Lower lobe of right lung (tissue), 2 donors: ENCODE data around the gene FCMR. TPM values are rescaled to one million over a fixed set of nuclear protein-coding genes. Genes with fewer than 3 reads are reported as not detected.
A peak's percentile ranks its signal among the peaks of the same experiment; 100 is the strongest.

Experiments used
- ATAC-seq, 2 donors: fragments of 200-7000 bp; cut with Tn5 transposase; one replicate each; pipeline ENCODE4 v1.9.1; 2020 to 2022; ENCODE audit warnings: mild to moderate bottlenecking in 2 of 2, moderate library complexity in 2 of 2
- DNase-seq: peaks from one replicate; pipeline ENCODE4 v3.0.0-alpha.2; 2020
- H3K27ac ChIP-seq: fragments of 200-600 bp; one replicate; pipeline ENCODE4 v1.8.0; 2022
- H3K27me3 ChIP-seq: fragments of 200-600 bp; one replicate; pipeline ENCODE4 v1.8.0; 2022; ENCODE audit warnings: low read depth
- H3K36me3 ChIP-seq: fragments of 200-600 bp; one replicate; pipeline ENCODE4 v1.8.0; 2022; ENCODE audit warnings: mild to moderate bottlenecking
- H3K4me1 ChIP-seq: fragments of 200-600 bp; one replicate; pipeline ENCODE4 v1.8.0; 2022
- H3K4me3 ChIP-seq: fragments of 200-600 bp; one replicate; pipeline ENCODE4 v1.8.0; 2022; ENCODE audit warnings: mild to moderate bottlenecking
- H3K9me3 ChIP-seq: fragments of 200-600 bp; one replicate; pipeline ENCODE4 v1.8.0; 2022
- CTCF ChIP-seq: fragments of 200-600 bp; IDR thresholded peaks from one replicate; pipeline ENCODE4 v1.8.0; 2022; ENCODE audit warnings: antibody characterized with exemption, mild to moderate bottlenecking
- intact Hi-C: fragments of 100-400 bp; cut with DNase I; formaldehyde crosslinking; loops from one replicate; pipeline ENCODE4 v1.11.0; 2022
- total RNA-seq: library from RNA; stranded (reverse); fragmentation: NEBNext Ultra II Directional; extraction: Animal tissue kit (Norgen Biotek cat#: 25700); gene quantifications from one replicate; pipeline ENCODE4 v1.2.1, GENCODE V29; 2021
- donor health status: DM: no; HTN: yes; CAD: no; lungs with severe emphysema.

Gene FCMR
- total RNA-seq, 1 donor from 2014 or later, result 6.8 TPM

- H3K36me3 ChIP-seq, result peaks cover 19% of the 10 kb centered on the region
- no peaks in the 10 kb centered on the region for H3K9me3 ChIP-seq
- no peak overlapping the region for H3K27ac ChIP-seq
- peak in 1 of 2 donors; percentile 47 for ATAC-seq
- intact Hi-C loops, result no loop called here
- H3K4me3 ChIP-seq, result no peak overlapping the region
- no peak for DNase-seq
- peaks cover 5% of the 10 kb centered on the region for H3K27me3 ChIP-seq
- peaks cover 6% of the 10 kb centered on the region for H3K4me1 ChIP-seq
- no peak for TF ChIP-seq CTCF
These were observed 20.2 kb upstream of the FCMR start for GRCh38 chr1:206941766-206942418.

- H3K9me3 ChIP-seq, result no peaks in the 10 kb centered on the region
- peaks cover 25% of the 10 kb centered on the region for H3K36me3 ChIP-seq
- H3K27me3 ChIP-seq, result peaks cover 4% of the 10 kb centered on the region
- DNase-seq (no peak), ATAC-seq (no peak)
- no peak for TF ChIP-seq CTCF
- H3K4me1 ChIP-seq, result peaks cover 6% of the 10 kb centered on the region
- no peak overlapping the region for H3K4me3 ChIP-seq
- H3K27ac ChIP-seq, result no peak overlapping the region
- intact Hi-C loops, result no loop called here
These were observed 18.8 kb upstream of the FCMR start for GRCh38 chr1:206940588-206940936.

DNA sequence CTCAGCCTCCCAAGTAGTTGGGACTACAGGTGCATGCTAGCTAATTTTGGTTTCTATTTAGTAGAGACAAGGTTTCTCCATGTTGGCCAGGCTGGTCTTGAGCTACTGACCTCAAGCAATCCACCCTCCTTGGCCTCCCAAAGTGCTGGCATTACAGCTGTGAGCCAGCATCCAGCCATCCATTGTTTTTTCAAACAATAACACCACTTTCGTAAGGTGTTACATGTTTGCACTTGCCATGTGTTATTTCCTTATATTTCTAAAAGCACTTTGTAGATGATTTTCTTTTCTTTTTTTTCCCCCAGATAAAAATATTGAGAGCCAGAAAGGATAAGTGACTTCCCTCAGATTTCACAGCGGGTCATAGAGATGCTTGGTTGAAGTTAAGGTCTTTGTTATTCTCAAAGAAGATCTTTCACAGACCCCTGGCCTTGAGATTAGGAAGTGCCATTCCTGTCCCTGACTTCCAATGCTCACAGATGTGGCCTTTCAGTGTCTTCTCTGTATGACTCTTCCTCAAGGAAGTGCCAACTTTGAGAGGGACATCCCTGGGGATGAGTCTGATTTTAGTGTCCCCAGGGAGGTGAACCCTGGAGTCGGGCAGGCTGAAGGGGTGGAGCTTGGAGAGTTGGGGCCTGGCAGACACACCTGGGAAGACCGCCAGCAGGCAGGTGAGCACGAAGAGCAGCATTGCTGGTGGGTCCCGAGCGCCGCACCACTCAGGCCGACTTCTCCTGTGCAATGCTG is 18.3 kb upstream of the FCMR start:
- H3K4me1 ChIP-seq, result peaks cover 6% of the 10 kb centered on the region
- H3K27me3 ChIP-seq, result no peaks in the 10 kb centered on the region
- H3K27ac ChIP-seq, result no peak overlapping the region
- no peak overlapping the region for H3K4me3 ChIP-seq
- H3K9me3 ChIP-seq, result no peaks in the 10 kb centered on the region
- intact Hi-C loops, result no loop called here
- no peak for DNase-seq
- no peak for TF ChIP-seq CTCF
- no peak for ATAC-seq
- peaks cover 30% of the 10 kb centered on the region for H3K36me3 ChIP-seq

DNA sequence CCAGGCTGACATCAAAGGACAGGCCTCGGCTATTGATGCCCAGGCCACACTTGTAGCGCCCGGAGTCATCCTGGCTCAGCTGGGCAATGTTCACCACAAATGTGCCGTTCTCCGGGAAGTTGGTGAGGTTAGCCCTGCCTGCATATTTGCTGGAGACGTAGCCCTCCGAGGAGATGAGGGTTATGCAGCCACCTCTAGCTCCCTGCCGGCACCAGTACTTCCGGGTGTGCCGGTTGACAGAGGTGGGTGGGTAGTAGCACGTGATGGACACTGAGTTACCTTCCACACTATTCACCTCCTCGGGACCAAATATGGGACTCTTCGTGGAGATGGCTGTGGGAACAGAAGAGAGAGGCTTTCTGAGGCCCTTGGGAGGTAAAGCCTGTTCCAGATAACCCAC is 17.4 kb upstream of the FCMR start:
- no peak for TF ChIP-seq CTCF
- Histone ChIP-seq H3K36me3 (peaks cover 30% of the 10 kb centered on the region), H3K27ac (no peak overlapping the region), H3K4me3 (no peak overlapping the region), H3K27me3 (no peaks in the 10 kb centered on the region), H3K9me3 (no peaks in the 10 kb centered on the region), H3K4me1 (peaks cover 6% of the 10 kb centered on the region)
- ATAC-seq (no peak), DNase-seq (no peak)
- intact Hi-C loops, result no loop called here

DNA sequence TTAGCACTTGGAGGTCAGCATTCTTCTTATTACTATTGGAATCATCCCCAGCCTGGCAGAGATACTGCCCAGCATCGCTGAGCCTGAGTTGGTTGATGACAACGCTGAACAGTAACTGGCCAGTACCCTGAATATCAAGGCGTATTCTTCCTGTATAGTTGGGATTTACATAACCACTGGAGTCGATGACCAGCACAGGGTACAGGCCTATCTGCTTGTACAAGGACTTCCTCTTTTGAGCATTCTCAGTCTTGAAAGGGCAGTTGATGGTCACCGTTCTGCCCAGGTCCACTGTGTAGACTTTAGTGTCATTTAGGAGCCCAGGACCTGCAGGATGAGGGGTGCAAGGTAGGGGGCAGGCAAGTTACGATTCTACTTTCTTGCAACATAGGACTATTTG is 15.7 kb upstream of the FCMR start:
- Histone ChIP-seq H3K27ac (no peak overlapping the region), H3K36me3 (peaks cover 36% of the 10 kb centered on the region), H3K27me3 (no peaks in the 10 kb centered on the region), H3K9me3 (no peaks in the 10 kb centered on the region), H3K4me3 (no peak overlapping the region), H3K4me1 (peaks cover 6% of the 10 kb centered on the region)
- DNase-seq (no peak), ATAC-seq (peak in 1 of 2 donors; percentile 40)
- no peak for TF ChIP-seq CTCF
- intact Hi-C loops, result no loop called here
